ENCODE results near the gene PTPRK. TPM values are rescaled to one million over a fixed set of nuclear protein-coding genes. Genes with fewer than 3 reads are reported as not detected.

The PTPRK gene
- total RNA-seq, 1 experiment from 2014 or later, result 34.2 TPM

DNA sequence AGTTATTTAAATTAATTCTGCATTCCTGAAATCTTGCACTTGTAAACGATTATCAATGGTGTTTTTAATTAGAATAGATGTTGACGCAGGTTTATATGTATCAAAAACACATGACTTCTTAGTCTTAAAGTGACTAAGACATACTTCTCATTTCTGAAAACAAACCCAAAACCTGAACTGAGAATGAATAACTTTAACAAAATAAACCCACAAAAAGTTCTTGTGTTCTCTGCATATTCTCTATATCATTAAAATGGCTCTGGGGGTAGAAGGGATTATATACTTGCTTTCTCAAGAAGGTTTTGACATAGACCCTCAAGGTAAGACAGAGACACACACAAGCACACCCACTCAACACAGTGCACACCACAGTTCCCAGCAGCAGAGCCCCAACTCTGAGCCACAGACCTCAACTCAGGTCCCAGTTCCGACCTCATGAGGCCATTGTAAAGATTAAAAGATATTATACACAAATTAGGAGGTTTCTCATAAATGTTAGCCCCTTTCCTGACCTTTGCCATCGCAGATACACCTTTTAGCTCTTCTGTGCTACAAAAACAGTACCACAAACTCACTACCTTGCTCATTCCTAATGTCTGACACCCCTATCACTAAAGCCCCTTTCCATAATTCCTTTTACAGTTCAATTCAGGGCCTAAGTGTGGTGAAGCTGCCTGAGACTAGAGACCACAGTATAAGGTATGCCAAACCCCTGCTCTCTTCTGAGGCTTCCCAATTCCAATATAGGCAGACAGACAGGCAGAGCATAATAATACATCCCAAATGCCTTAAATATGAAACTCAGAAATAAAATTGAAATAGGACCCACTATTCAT, 267.8 kb downstream of the PTPRK start:
- no peaks in the 10 kb centered on the region for H3K4me1 ChIP-seq (ENCODE audit: control insufficient read depth in 1 of 2, insufficient read depth in 2 of 2, low read length in 2 of 2)
- H3K4me2 ChIP-seq (ENCODE audit: low read length), result no peak overlapping the region
- ChIA-PET POLR2A (no interaction called here), RAD21 (ENCODE audit: low non-redundant PET in 1 of 2, low total read pairs in 2 of 2, uncharacterized antibody in 2 of 2, unreplicated experiment in 2 of 2) (no interaction called here), CTCF (no interaction called here)
- H4K20me1 ChIP-seq (ENCODE audit: insufficient read depth), result no peaks in the 10 kb centered on the region
- no peak overlapping the region for H3K9ac ChIP-seq (ENCODE audit: low read length)
- H3K9me3 ChIP-seq (ENCODE audit: control insufficient read depth in 1 of 2, insufficient read depth in 1 of 2, low read depth in 1 of 2, low read length in 2 of 2), result no peaks in the 10 kb centered on the region
- H3K4me3 ChIP-seq (replicated peaks in 1 of 2; ENCODE audit: low read depth in 1 of 2, low read length in 2 of 2), result no peak overlapping the region
- no peak for TF ChIP-seq ZBTB33 (IDR thresholded peaks at IDR 0.05; ENCODE audit: extremely low read depth, insufficient replicate concordance, low read length)
- no peak for TF ChIP-seq SRF (IDR thresholded peaks at IDR 0.05; ENCODE audit: low read depth)
- no peak for TF ChIP-seq EZH2 (IDR thresholded peaks at IDR 0.05)
- TF ChIP-seq ZNF274 (IDR thresholded peaks at IDR 0.05; ENCODE audit: low read depth, low read length), result no peak
- no peak for TF ChIP-seq TCF7L2 (IDR thresholded peaks at IDR 0.05; ENCODE audit: borderline replicate concordance, extremely low read depth, insufficient read depth, insufficient read length)
- TF ChIP-seq SP1 (IDR thresholded peaks at IDR 0.05; ENCODE audit: low read depth), result no peak
- TF ChIP-seq POLR2AphosphoS5 (IDR thresholded peaks at IDR 0.05; ENCODE audit: low read depth, low read length), result no peak
- TF ChIP-seq MAX (IDR thresholded peaks at IDR 0.05), result no peak
- no peak for TF ChIP-seq CBX3 (IDR thresholded peaks at IDR 0.05; ENCODE audit: low read depth)
- no peak for TF ChIP-seq EZH2phosphoT487 (IDR thresholded peaks at IDR 0.05; ENCODE audit: borderline replicate concordance)
- TF ChIP-seq ELF1 (IDR thresholded peaks at IDR 0.05; ENCODE audit: borderline replicate concordance, low read depth), result no peak
- TF ChIP-seq POLR2A (IDR thresholded peaks at IDR 0.05; ENCODE audit: borderline replicate concordance, extremely low read depth, insufficient read depth, insufficient read length), result no peak
- no peak for TF ChIP-seq SIN3A (IDR thresholded peaks at IDR 0.05; ENCODE audit: low read depth)
- TF ChIP-seq, protein P1, sequence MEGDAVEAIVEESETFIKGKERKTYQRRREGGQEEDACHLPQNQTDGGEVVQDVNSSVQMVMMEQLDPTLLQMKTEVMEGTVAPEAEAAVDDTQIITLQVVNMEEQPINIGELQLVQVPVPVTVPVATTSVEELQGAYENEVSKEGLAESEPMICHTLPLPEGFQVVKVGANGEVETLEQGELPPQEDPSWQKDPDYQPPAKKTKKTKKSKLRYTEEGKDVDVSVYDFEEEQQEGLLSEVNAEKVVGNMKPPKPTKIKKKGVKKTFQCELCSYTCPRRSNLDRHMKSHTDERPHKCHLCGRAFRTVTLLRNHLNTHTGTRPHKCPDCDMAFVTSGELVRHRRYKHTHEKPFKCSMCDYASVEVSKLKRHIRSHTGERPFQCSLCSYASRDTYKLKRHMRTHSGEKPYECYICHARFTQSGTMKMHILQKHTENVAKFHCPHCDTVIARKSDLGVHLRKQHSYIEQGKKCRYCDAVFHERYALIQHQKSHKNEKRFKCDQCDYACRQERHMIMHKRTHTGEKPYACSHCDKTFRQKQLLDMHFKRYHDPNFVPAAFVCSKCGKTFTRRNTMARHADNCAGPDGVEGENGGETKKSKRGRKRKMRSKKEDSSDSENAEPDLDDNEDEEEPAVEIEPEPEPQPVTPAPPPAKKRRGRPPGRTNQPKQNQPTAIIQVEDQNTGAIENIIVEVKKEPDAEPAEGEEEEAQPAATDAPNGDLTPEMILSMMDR (IDR thresholded peaks at IDR 0.05 in 2 of 3, conservative IDR thresholded peaks at IDR 0.05 in 1 of 3; ENCODE audit: borderline replicate concordance in 1 of 3, insufficient read depth in 1 of 3, low read depth in 2 of 3, low read length in 2 of 3), result no peak
- TF ChIP-seq CEBPB (IDR thresholded peaks at IDR 0.05; ENCODE audit: low read depth), result no peak
- H3K27me3 ChIP-seq (ENCODE audit: insufficient read depth, low read length), result no peaks in the 10 kb centered on the region
- H3K9me2 ChIP-seq (ENCODE audit: insufficient read depth), result no peaks in the 10 kb centered on the region
- no peak overlapping the region for H3K27ac ChIP-seq (ENCODE audit: low read depth, low read length)
- intact Hi-C loops (cut with micrococcal nuclease), result loop anchor here (10.0 kb wide), 1 partner anchor 1158 kb away; no protein-coding TSS in a partner anchor
- H3K79me2 ChIP-seq (ENCODE audit: insufficient read depth, low read length), result no peaks in the 10 kb centered on the region
- no TSS peak for BruUV-seq (replicated peaks)
- H3K36me3 ChIP-seq (ENCODE audit: control insufficient read depth in 1 of 2, insufficient read depth in 2 of 2, low read length in 2 of 2), result no peaks in the 10 kb centered on the region
- DNase-seq (ENCODE audit: low read depth, low spot score) (no peak), ATAC-seq (no peak)
- no peak overlapping the region for H2AFZ ChIP-seq (ENCODE audit: low read depth, low read length, poor library complexity, severe bottlenecking)
